ENCODE data around the gene DCUN1D3. TPM values are rescaled to one million over a fixed set of nuclear protein-coding genes. Genes with fewer than 3 reads are reported as not detected.

Gene DCUN1D3
- total and polyA plus RNA-seq, 12 donors: 7.2 to 47.2 (median 24.5) TPM

DNA sequence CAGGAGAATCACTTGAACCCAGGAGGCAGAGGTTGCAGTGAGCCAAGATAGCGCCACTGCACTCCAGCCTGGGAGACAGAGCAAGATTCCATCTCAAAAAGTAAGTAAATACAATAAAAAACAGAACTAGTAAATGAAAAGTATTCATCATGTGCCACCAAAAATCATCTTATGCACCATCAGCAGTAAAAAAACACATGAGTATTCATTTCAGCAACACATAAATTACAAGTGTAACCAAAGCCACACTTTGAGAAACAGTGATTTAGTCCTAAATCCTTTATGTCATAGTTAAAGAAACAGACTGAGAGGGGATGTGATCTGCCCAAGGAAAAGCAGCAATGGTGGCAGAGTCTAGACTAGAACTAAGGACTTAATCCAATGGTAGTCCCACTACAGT lies 13.0 kb downstream of the DCUN1D3 start:
- H3K27me3 ChIP-seq: no peaks in the 10 kb centered on the region
- intact Hi-C loops (cut with DNase I): no loop called here
- no peak overlapping the region for H3K4me3 ChIP-seq
- no peak for DNase-seq
- WGBS, 4 donors: 89 to 100% (median 98%) methylated on average over 1 of the region's 1 CpG
- peaks cover 18 to 69% of the 10 kb centered on the region in 2 donors for H3K4me1 ChIP-seq (replicated peaks in 1 of 2)
- H3K27ac ChIP-seq: peak overlapping the region; percentile 10 to 69 (median 31)
- TF ChIP-seq, protein P1, sequence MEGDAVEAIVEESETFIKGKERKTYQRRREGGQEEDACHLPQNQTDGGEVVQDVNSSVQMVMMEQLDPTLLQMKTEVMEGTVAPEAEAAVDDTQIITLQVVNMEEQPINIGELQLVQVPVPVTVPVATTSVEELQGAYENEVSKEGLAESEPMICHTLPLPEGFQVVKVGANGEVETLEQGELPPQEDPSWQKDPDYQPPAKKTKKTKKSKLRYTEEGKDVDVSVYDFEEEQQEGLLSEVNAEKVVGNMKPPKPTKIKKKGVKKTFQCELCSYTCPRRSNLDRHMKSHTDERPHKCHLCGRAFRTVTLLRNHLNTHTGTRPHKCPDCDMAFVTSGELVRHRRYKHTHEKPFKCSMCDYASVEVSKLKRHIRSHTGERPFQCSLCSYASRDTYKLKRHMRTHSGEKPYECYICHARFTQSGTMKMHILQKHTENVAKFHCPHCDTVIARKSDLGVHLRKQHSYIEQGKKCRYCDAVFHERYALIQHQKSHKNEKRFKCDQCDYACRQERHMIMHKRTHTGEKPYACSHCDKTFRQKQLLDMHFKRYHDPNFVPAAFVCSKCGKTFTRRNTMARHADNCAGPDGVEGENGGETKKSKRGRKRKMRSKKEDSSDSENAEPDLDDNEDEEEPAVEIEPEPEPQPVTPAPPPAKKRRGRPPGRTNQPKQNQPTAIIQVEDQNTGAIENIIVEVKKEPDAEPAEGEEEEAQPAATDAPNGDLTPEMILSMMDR (IDR thresholded peaks at IDR 0.05): no peak
- TF ChIP-seq POLR2A (IDR thresholded peaks at IDR 0.05): no peak
- peaks cover 0 to 9% of the 10 kb centered on the region in 2 donors for H3K36me3 ChIP-seq (replicated peaks in 1 of 2)
- no peaks in the 10 kb centered on the region for H3K9me3 ChIP-seq (replicated peaks in 1 of 3)

DNA sequence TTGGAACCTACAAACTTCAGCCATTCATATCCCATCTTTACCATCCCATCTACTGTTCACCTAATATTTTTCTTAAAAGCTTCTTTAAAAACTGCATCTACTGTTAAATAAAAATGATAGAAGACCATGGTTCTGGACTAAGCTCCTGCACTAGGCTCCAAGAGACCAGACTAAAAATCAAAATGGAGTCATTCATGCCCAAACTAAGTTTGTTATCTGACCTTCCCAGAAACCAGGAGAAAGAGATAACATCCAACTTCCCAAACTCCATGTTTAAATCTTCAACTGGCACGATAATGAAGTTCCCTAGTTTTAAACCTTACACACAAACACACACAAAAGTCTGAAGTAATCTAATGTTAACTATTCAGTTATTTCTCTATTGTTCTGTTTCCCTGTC lies 13.8 kb downstream of the DCUN1D3 start:
- WGBS, 4 donors: 0 to 71% (median 16%) methylated on average over 1 of the region's 1 CpG
- peak overlapping the region in 1 of 5 donors; percentile 7 for H3K27ac ChIP-seq
- H3K36me3 ChIP-seq (replicated peaks in 1 of 2): peaks cover 0 to 2% of the 10 kb centered on the region in 2 donors
- no peak overlapping the region for H3K4me3 ChIP-seq
- H3K4me1 ChIP-seq (replicated peaks in 1 of 2): peaks cover 18 to 72% of the 10 kb centered on the region in 2 donors
- no peak for TF ChIP-seq POLR2A (IDR thresholded peaks at IDR 0.05)
- TF ChIP-seq, protein P1 (IDR thresholded peaks at IDR 0.05): no peak
- no peak for DNase-seq
- intact Hi-C loops (cut with DNase I): no loop called here
- H3K27me3 ChIP-seq: no peaks in the 10 kb centered on the region
- H3K9me3 ChIP-seq (replicated peaks in 1 of 3): no peaks in the 10 kb centered on the region

DNA sequence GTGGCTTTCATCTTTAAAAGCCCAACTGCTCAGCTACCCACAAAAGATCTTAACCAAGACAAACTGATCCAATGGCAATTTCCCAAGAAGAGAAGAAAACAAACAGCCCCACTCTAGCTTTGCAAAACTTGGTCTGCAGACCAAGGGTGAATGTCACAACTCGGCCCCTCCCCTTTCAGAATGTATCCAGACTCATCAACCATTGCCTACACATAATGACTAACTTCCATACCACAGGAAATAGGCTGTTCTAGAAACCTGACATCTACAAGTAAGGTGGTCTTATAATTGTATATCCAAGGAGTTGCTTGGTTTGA lies 16.0 kb downstream of the DCUN1D3 start:
- no peak for TF ChIP-seq POLR2A (IDR thresholded peaks at IDR 0.05)
- TF ChIP-seq, protein P1 (IDR thresholded peaks at IDR 0.05): no peak
- intact Hi-C loops (cut with DNase I): no loop called here
- Histone ChIP-seq H3K4me3 (peak overlapping the region in 1 of 4 donors; percentile 5), H3K9me3 (replicated peaks in 1 of 3) (no peaks in the 10 kb centered on the region), H3K27me3 (no peaks in the 10 kb centered on the region), H3K36me3 (replicated peaks in 1 of 2) (no peaks in the 10 kb centered on the region), H3K27ac (peak overlapping the region; percentile 58 to 76 (median 68)), H3K4me1 (replicated peaks in 1 of 2) (peaks cover 16 to 80% of the 10 kb centered on the region in 2 donors)
- DNase-seq: no peak
- 60 to 75% (median 65%) methylated on average over 1 of the region's 1 CpG for WGBS, 4 donors

DNA sequence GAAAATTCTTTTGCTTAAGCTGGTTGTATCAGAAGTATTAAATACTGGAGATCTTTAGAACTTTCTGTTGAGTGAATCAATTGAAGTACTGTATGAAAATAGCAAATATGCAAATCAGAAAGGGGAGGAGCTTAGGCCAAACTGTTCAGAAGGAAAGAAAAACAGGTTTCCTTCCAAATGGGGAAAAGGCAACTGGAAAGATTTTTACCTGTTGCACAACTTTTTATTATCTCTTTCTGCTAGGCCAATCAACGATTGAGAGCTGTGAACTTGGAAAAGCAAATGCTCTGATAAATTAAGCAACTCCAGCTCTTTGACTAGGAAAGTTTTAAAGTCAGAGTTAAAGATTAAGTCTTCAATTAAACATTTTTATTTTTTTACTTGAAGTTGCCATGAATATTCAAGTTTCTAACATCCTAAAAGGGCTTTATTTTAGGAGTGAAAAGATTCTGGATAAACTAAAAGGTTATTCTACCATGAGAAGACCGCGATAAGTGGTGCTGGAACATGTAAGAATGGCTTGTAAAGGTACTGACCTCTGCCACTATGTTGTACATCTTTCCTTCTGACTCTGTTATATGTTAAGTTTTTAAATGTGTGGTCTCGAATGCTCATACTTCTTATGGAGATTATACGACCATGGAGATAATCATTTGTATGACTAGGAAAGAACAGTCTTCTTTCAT lies 16.5 kb downstream of the DCUN1D3 start:
- H3K9me3 ChIP-seq (replicated peaks in 1 of 3): no peaks in the 10 kb centered on the region
- intact Hi-C loops (cut with DNase I): no loop called here
- TF ChIP-seq POLR2A (IDR thresholded peaks at IDR 0.05): peak in 1 of 2 donors; percentile 6
- TF ChIP-seq, protein P1 (IDR thresholded peaks at IDR 0.05): no peak
- WGBS, 4 donors: 69 to 78% (median 75%) methylated on average over 5 of the region's 5 CpGs
- no peaks in the 10 kb centered on the region for H3K36me3 ChIP-seq (replicated peaks in 1 of 2)
- H3K27me3 ChIP-seq: no peaks in the 10 kb centered on the region
- H3K4me3 ChIP-seq: peak overlapping the region in 1 of 4 donors; percentile 5
- peaks cover 20 to 83% of the 10 kb centered on the region in 2 donors for H3K4me1 ChIP-seq (replicated peaks in 1 of 2)
- no peak for DNase-seq
- H3K27ac ChIP-seq: peak overlapping the region; percentile 58 to 76 (median 68)
